ENCODE measurements around the gene FLT4.

The FLT4 gene

GRCh38 chr5:180612683-180613082, 36.7 kb downstream of the FLT4 start:
- Histone ChIP-seq H3K4me1 (ENCODE audit: control insufficient read depth, low read length) (no peaks in the 10 kb centered on the region), H3K27me3 (ENCODE audit: control insufficient read depth, low read length) (no peaks in the 10 kb centered on the region), H3K36me3 (ENCODE audit: control insufficient read depth, low read length) (no peaks in the 10 kb centered on the region), H3K79me2 (ENCODE audit: control insufficient read depth, low read length) (no peaks in the 10 kb centered on the region), H4K20me1 (ENCODE audit: control insufficient read depth, insufficient read depth, low read depth, low read length) (no peaks in the 10 kb centered on the region), H3K4me2 (ENCODE audit: low read length) (no peak overlapping the region), H3K4me3 (ENCODE audit: low read length) (no peak overlapping the region), H3F3A (ENCODE audit: control insufficient read depth, insufficient read depth) (no peaks in the 10 kb centered on the region), H3K9me3 (ENCODE audit: control insufficient read depth, insufficient read depth, low read length) (no peaks in the 10 kb centered on the region), H3K9me2 (replicated peaks; ENCODE audit: control insufficient read depth, low read length) (no peaks in the 10 kb centered on the region), H3K27ac (ENCODE audit: low read depth, low read length) (no peak overlapping the region)
- no peak for TF ChIP-seq EZH2phosphoT487 (IDR thresholded peaks at IDR 0.05; ENCODE audit: borderline replicate concordance, low read length)
- TF ChIP-seq, protein P1, sequence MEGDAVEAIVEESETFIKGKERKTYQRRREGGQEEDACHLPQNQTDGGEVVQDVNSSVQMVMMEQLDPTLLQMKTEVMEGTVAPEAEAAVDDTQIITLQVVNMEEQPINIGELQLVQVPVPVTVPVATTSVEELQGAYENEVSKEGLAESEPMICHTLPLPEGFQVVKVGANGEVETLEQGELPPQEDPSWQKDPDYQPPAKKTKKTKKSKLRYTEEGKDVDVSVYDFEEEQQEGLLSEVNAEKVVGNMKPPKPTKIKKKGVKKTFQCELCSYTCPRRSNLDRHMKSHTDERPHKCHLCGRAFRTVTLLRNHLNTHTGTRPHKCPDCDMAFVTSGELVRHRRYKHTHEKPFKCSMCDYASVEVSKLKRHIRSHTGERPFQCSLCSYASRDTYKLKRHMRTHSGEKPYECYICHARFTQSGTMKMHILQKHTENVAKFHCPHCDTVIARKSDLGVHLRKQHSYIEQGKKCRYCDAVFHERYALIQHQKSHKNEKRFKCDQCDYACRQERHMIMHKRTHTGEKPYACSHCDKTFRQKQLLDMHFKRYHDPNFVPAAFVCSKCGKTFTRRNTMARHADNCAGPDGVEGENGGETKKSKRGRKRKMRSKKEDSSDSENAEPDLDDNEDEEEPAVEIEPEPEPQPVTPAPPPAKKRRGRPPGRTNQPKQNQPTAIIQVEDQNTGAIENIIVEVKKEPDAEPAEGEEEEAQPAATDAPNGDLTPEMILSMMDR (IDR thresholded peaks at IDR 0.05; ENCODE audit: low read depth, low read length, poor library complexity, severe bottlenecking): no peak

DNA sequence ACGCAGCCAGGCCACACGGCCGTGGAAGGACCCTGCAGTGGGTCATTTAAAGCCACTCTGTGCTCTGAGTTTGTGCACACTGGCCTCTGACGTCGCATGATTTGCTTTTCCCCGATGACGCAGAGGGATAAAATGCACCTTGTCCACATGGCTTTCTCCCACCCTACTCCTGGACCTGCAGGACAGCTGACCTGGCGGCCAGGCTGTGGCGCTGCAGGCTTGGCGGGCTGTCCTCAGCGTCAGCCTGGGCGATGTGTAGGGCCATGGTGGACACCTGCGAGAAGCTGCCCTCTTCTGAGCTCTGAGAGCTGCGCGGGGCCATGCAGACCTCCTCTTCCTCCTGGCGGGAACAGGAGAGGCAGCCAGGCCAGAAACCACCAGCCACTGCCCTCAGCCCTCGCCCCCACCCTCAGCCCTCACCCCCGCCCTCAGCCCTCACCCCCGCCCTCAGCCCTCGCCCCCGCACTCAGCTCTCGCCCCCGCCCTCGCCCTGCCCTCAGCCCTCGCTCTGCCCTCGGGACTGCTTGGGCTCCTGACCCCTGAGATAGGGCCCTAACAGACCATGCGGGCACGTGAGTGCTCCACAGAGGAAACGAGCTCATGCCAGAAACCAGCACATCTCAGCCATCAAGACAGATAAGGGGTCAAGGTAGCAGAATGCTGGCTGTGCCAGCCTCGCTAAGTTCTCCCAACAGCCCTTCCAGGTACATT, 38.1 kb downstream of the FLT4 start:
- H4K20me1 ChIP-seq (ENCODE audit: control insufficient read depth, insufficient read depth, low read depth, low read length): no peaks in the 10 kb centered on the region
- no peak for TF ChIP-seq EZH2phosphoT487 (IDR thresholded peaks at IDR 0.05; ENCODE audit: borderline replicate concordance, low read length)
- TF ChIP-seq, protein P1 (IDR thresholded peaks at IDR 0.05; ENCODE audit: low read depth, low read length, poor library complexity, severe bottlenecking): no peak
- H3F3A ChIP-seq (ENCODE audit: control insufficient read depth, insufficient read depth): no peaks in the 10 kb centered on the region
- no peaks in the 10 kb centered on the region for H3K4me1 ChIP-seq (ENCODE audit: control insufficient read depth, low read length)
- H3K27me3 ChIP-seq (ENCODE audit: control insufficient read depth, low read length): no peaks in the 10 kb centered on the region
- no peak overlapping the region for H3K4me3 ChIP-seq (ENCODE audit: low read length)
- no peak overlapping the region for H3K27ac ChIP-seq (ENCODE audit: low read depth, low read length)
- H3K9me2 ChIP-seq (replicated peaks; ENCODE audit: control insufficient read depth, low read length): no peaks in the 10 kb centered on the region
- no peaks in the 10 kb centered on the region for H3K9me3 ChIP-seq (ENCODE audit: control insufficient read depth, insufficient read depth, low read length)
- no peaks in the 10 kb centered on the region for H3K36me3 ChIP-seq (ENCODE audit: control insufficient read depth, low read length)
- no peak overlapping the region for H3K4me2 ChIP-seq (ENCODE audit: low read length)
- no peaks in the 10 kb centered on the region for H3K79me2 ChIP-seq (ENCODE audit: control insufficient read depth, low read length)

DNA sequence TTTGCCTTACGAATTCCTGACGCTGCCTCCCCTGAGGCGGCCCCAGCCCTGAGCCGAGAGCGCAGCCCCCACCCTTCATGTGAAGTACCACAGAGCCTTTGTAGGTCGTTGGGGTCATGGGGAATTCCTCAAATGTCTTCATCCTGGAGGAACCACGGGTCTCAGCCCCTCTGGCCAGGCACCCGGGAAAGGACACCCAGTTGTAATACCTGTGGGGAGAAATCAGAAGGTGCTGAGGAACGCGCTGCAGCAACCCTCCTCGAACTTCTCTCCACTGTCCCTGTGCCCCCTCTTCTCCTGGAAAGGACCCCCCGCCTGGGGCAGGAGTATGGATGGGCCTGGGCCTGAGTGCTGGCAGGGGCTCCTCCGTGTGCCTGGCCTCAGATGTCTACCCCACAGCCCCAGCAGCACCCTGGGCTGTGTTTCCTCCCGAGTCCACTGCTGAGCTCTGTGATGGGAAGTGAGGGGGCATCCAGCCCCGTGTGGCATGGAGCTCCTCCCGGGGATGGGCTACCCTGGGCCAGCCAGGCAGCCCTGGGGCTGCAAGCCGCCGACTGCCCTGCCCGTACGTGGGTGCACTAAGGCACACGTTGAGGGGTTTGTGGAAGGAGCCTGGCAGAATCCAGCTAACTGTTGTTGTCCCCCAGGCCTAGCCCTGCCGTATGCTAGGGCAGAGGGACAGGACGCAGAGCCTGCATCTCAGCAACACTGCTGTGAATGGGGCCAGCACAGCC, 39.4 kb downstream of the FLT4 start:
- no peaks in the 10 kb centered on the region for H3K27me3 ChIP-seq (ENCODE audit: control insufficient read depth, low read length)
- H3K27ac ChIP-seq (ENCODE audit: low read depth, low read length): no peak overlapping the region

More for the DNA sequence above, 39.4 kb downstream of the FLT4 start:
- Histone ChIP-seq H3K4me3 (ENCODE audit: low read length) (no peak overlapping the region), H3K36me3 (ENCODE audit: control insufficient read depth, low read length) (no peaks in the 10 kb centered on the region), H3K79me2 (ENCODE audit: control insufficient read depth, low read length) (no peaks in the 10 kb centered on the region), H4K20me1 (ENCODE audit: control insufficient read depth, insufficient read depth, low read depth, low read length) (no peaks in the 10 kb centered on the region), H3K4me1 (ENCODE audit: control insufficient read depth, low read length) (no peaks in the 10 kb centered on the region), H3K4me2 (ENCODE audit: low read length) (no peak overlapping the region), H3K9me3 (ENCODE audit: control insufficient read depth, insufficient read depth, low read length) (no peaks in the 10 kb centered on the region), H3K9me2 (replicated peaks; ENCODE audit: control insufficient read depth, low read length) (no peaks in the 10 kb centered on the region), H3F3A (ENCODE audit: control insufficient read depth, insufficient read depth) (no peaks in the 10 kb centered on the region)
- TF ChIP-seq, protein P1 (IDR thresholded peaks at IDR 0.05; ENCODE audit: low read depth, low read length, poor library complexity, severe bottlenecking): no peak
- TF ChIP-seq EZH2phosphoT487 (IDR thresholded peaks at IDR 0.05; ENCODE audit: borderline replicate concordance, low read length): no peak

Data from DOHH2 (cell line).